Measurements from ENCODE around the gene UGGT1. TPM values are rescaled to one million over a fixed set of nuclear protein-coding genes. Genes with fewer than 3 reads are reported as not detected.

The UGGT1 gene
- total and polyA plus RNA-seq, 2 experiments from 2014 or later: 11.5 to 65.0 TPM

GRCh38 chr2:128214251-128214650 is 123.3 kb downstream of the UGGT1 start (continued):
- TF ChIP-seq REST (IDR thresholded peaks at IDR 0.05; ENCODE audit: unreplicated experiment): no peak
- TF ChIP-seq STAT1 (IDR thresholded peaks at IDR 0.05; ENCODE audit: unreplicated experiment): no peak
- TF ChIP-seq NANOG (IDR thresholded peaks at IDR 0.05; ENCODE audit: borderline replicate concordance): no peak
- TF ChIP-seq EZH2phosphoT487 (IDR thresholded peaks at IDR 0.05; ENCODE audit: unreplicated experiment): no peak
- no peak for TF ChIP-seq ZNF462 (CRISPR knock-in tag; IDR thresholded peaks at IDR 0.05)
- no peak for TF ChIP-seq CREB1 (CRISPR knock-in tag; IDR thresholded peaks at IDR 0.05; ENCODE audit: low read depth)
